OCI-LY7 (cell line): ENCODE measurements around the gene SPIN4. TPM values are rescaled to one million over a fixed set of nuclear protein-coding genes. Genes with fewer than 3 reads are reported as not detected.

Experiments used
- BruUV-seq: library from RNA; stranded (reverse); fragments of 400-500 nt; replicated peaks from 2 replicates; lab custom pipeline; 2021; lab: Mats Ljungman, UMichigan
- CTCF ChIA-PET: fragments of 300-600 bp; sonication (Branson Sonifier 250); formaldehyde crosslinking; loops from one replicate; lab custom pipeline; 2022; ENCODE audit warnings: antibody characterized with exemption; ENCODE audit not compliant: unreplicated experiment; lab: Charles Lee
- POLR2A ChIA-PET: fragments of 300-600 bp; sonication (Branson Sonifier 250); formaldehyde crosslinking; loops from one replicate; lab custom pipeline; 2022; ENCODE audit warnings: antibody characterized with exemption; lab: Charles Lee
- DNase-seq: peaks from one replicate; pipeline ENCODE4 v3.0.0-alpha.2; 2015; ENCODE audit warnings: low spot score
- H2AFZ ChIP-seq: fragments of 200-600 bp; sonication (generic), shearing (Covaris generic); 2 replicates; pipeline ENCODE4 v1.6.1; 2014; ENCODE audit warnings: mild to moderate bottlenecking, antibody characterized with exemption, low read length, moderate library complexity
- H3K27ac ChIP-seq: fragments of 200-600 bp; sonication (generic); 2 replicates; pipeline ENCODE4 v1.5.1; 2014; ENCODE audit warnings: mixed run types, low read depth, mild to moderate bottlenecking, moderate library complexity, low read length, inconsistent platforms; ENCODE audit not compliant: poor library complexity, severe bottlenecking
- H3K36me3 ChIP-seq: fragments of 200-600 bp; sonication (generic); 2 replicates; pipeline ENCODE4 v1.6.1; 2014; ENCODE audit warnings: mild to moderate bottlenecking, antibody characterized with exemption, low read length, moderate library complexity, mixed read lengths; ENCODE audit not compliant: insufficient read depth
- H3K4me1 ChIP-seq: fragments of 200-600 bp; sonication (generic); 2 replicates; pipeline ENCODE4 v1.5.1; 2014; ENCODE audit warnings: mild to moderate bottlenecking, low read length; ENCODE audit not compliant: insufficient read depth, poor library complexity, severe bottlenecking
- H3K4me2 ChIP-seq: fragments of 200-600 bp; sonication (generic); 2 replicates; pipeline ENCODE4 v1.6.1; 2014; ENCODE audit warnings: mild to moderate bottlenecking, low read length
- H3K4me3 ChIP-seq: fragments of 200-600 bp; sonication (generic); 2 replicates; pipeline ENCODE4 v1.5.1; 2014; ENCODE audit warnings: mild to moderate bottlenecking, low read depth, low read length; ENCODE audit not compliant: poor library complexity, severe bottlenecking
- H3K79me2 ChIP-seq: fragments of 200-600 bp; sonication (generic); 2 replicates; pipeline ENCODE4 v1.6.1; 2016; ENCODE audit warnings: low read depth, mild to moderate bottlenecking, low read length, moderate library complexity, mixed read lengths; ENCODE audit not compliant: insufficient read depth
- H3K9me2 ChIP-seq: fragments of 200-600 bp; sonication (generic); 2 replicates; pipeline ENCODE4 v1.6.1; 2016; ENCODE audit warnings: mild to moderate bottlenecking, low read length, mixed read lengths; ENCODE audit not compliant: insufficient read depth
- H3K9me3 ChIP-seq: fragments of 200-600 bp; sonication (generic); 2 replicates; pipeline ENCODE4 v1.6.1; 2014; ENCODE audit warnings: mild to moderate bottlenecking, mixed run types, low read length, mixed read lengths
- H4K20me1 ChIP-seq: fragments of 200-600 bp; sonication (generic); 2 replicates; pipeline ENCODE4 v1.6.1; 2014; ENCODE audit warnings: mild to moderate bottlenecking, antibody characterized with exemption, low read length, moderate library complexity, mixed read lengths; ENCODE audit not compliant: insufficient read depth
- CTCF ChIP-seq: fragments of 200-600 bp; sonication (generic); conservative IDR thresholded peaks from 2 replicates; pipeline ENCODE4 v1.5.1; 2014; ENCODE audit warnings: mild to moderate bottlenecking, antibody characterized with exemption, low read length, moderate library complexity, mixed read lengths
- EZH2phosphoT487 ChIP-seq: fragments of 200-600 bp; sonication (generic); IDR thresholded peaks from 2 replicates; pipeline ENCODE4 v1.6.1; 2018; ENCODE audit warnings: low read depth, borderline replicate concordance, mild to moderate bottlenecking, mixed run types, antibody characterized with exemption, low read length, moderate library complexity, mixed read lengths
- intact Hi-C: fragments of 100-400 bp; cut with micrococcal nuclease; formaldehyde crosslinking; loops from one replicate; pipeline ENCODE4 v1.10.0; 2022; ENCODE audit not compliant: unreplicated experiment
- total RNA-seq, 2 experiments: library from RNA; depleted of rRNA in 1 of 2; stranded (reverse); fragments of >200 nt in 1 of 2; shearing (Covaris generic) in 1 of 2; gene quantifications; 2 replicates each; pipeline ENCODE4 v1.2.3, GENCODE V29; 2014 to 2022

SPIN4 gene
- total RNA-seq, 2 experiments from 2014 or later, result 9.6 to 17.2 TPM

GRCh38 chrX:63354484-63354883, 3.4 kb upstream of the SPIN4 start:
- Histone ChIP-seq H3K27ac (no peak overlapping the region), H4K20me1 (no peaks in the 10 kb centered on the region), H3K9me3 (no peaks in the 10 kb centered on the region), H3K79me2 (peaks cover 11% of the 10 kb centered on the region), H3K4me2 (no peak overlapping the region), H3K4me3 (no peak overlapping the region), H2AFZ (no peak overlapping the region), H3K4me1 (no peaks in the 10 kb centered on the region), H3K9me2 (no peaks in the 10 kb centered on the region), H3K36me3 (no peaks in the 10 kb centered on the region)
- BruUV-seq, result no TSS peak
- intact Hi-C loops, result loop anchor here (5.0 kb wide), 2 partner anchors 403 to 853 kb away; partner anchors contain the start of gene AMER1
- POLR2A ChIA-PET, result no interaction called here
- CTCF ChIA-PET, result no interaction called here
- no peak for TF ChIP-seq EZH2phosphoT487
- no peak for TF ChIP-seq CTCF
- DNase-seq, result no peak

DNA sequence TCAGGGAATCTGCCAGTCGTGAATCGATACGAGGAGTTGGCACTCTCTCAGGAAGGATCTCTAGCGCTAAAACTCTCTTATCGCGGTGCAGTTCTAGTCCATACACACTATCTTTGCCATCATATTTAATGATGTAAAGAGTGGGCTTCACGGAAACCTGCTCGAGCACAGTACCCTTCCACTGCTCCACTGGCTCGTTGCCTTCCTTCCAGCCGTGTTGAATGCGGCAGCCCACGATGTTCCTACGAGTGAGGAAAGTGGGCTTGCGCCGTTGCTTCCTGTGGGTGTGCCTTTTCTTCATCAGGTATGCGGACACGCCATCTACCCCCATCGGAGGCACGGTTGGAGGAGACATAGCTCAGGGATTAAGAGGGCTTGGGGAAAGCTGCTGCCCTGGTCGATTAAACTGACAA, 661 bp downstream of the SPIN4 start:
- peak overlapping the region; percentile 86 for H3K27ac ChIP-seq
- peak overlapping the region; percentile 90 for H3K4me3 ChIP-seq
- DNase-seq, result peak; percentile 63
- H2AFZ ChIP-seq, result peak overlapping the region; percentile 49; the same call in 1 of the 2 replicates
- peaks cover 4% of the 10 kb centered on the region for H3K4me1 ChIP-seq
- H3K36me3 ChIP-seq, result peaks cover 5% of the 10 kb centered on the region; the same call in 1 of the 2 replicates
- H4K20me1 ChIP-seq, result no peaks in the 10 kb centered on the region
- H3K9me3 ChIP-seq, result no peaks in the 10 kb centered on the region
- peak overlapping the region; percentile 73 for H3K4me2 ChIP-seq
- TF ChIP-seq CTCF (no peak), EZH2phosphoT487 (no peak)
- H3K9me2 ChIP-seq, result no peaks in the 10 kb centered on the region
- intact Hi-C loops, result loop anchor here (5.0 kb wide), 2 partner anchors 407 to 857 kb away; partner anchors contain the start of gene AMER1
- POLR2A ChIA-PET, result no interaction called here
- BruUV-seq, result no TSS peak
- H3K79me2 ChIP-seq, result peaks cover 41% of the 10 kb centered on the region
- CTCF ChIA-PET, result interaction anchor here (0.6 to 1.0 kb wide), 2 partner anchors 75 to 434 kb away, joined by 3 to 4 read pairs; no protein-coding TSS in a partner anchor

GRCh38 chrX:63349307-63349706, 1.8 kb downstream of the SPIN4 start:
- peaks cover 5% of the 10 kb centered on the region; the same call in 1 of the 2 replicates for H3K36me3 ChIP-seq
- H4K20me1 ChIP-seq, result no peaks in the 10 kb centered on the region
- ChIA-PET POLR2A (no interaction called here), CTCF (no interaction called here)
- H3K4me3 ChIP-seq, result peak overlapping the region; percentile 90
- intact Hi-C loops, result no loop called here
- BruUV-seq, result no TSS peak
- H3K4me1 ChIP-seq, result peaks cover 4% of the 10 kb centered on the region
- TF ChIP-seq CTCF (no peak), EZH2phosphoT487 (no peak)
- H3K4me2 ChIP-seq, result peak overlapping the region; percentile 73
- H3K9me2 ChIP-seq, result no peaks in the 10 kb centered on the region
- H2AFZ ChIP-seq, result no peak overlapping the region
- peak; percentile 27 for DNase-seq
- peaks cover 41% of the 10 kb centered on the region for H3K79me2 ChIP-seq
- peak overlapping the region; percentile 86 for H3K27ac ChIP-seq
- no peaks in the 10 kb centered on the region for H3K9me3 ChIP-seq
